HL-60 (cell line): ENCODE measurements around the gene ZNF280B.

ENCODE experiments used
- DNase-seq, 2 experiments: peaks; one replicate each; pipeline ENCODE4 v3.0.0-alpha.2; 2010 to 2020; ENCODE audit warnings: low read depth in 1 of 2, low spot score in 1 of 2
- H3K27ac ChIP-seq: fragments of 250-450 bp; sonication (Bioruptor Pico); replicated peaks from 2 replicates; pipeline ENCODE4 v1.5.1; 2020; ENCODE audit warnings: mild to moderate bottlenecking, moderate library complexity
- H3K27me3 ChIP-seq: fragments of 250-450 bp; sonication (Bioruptor Pico); 2 replicates; pipeline ENCODE4 v1.5.1; 2021; ENCODE audit warnings: mild to moderate bottlenecking, moderate library complexity; ENCODE audit not compliant: insufficient read depth, poor library complexity, severe bottlenecking
- H3K4me3 ChIP-seq: replicated peaks from 2 replicates; pipeline ENCODE4 v1.5.1; 2011; ENCODE audit warnings: mild to moderate bottlenecking, control low read depth, low read length; ENCODE audit not compliant: insufficient read depth
- CTCF ChIP-seq: IDR thresholded peaks from one replicate; pipeline ENCODE4 v1.5.1; 2011; ENCODE audit warnings: low read length, control low read depth, inconsistent platforms; ENCODE audit not compliant: insufficient read depth
- GABPA ChIP-seq: IDR thresholded peaks from 2 replicates; pipeline ENCODE4 v1.6.1; 2012; ENCODE audit warnings: low read depth
- POLR2AphosphoS5 ChIP-seq: IDR thresholded peaks from 2 replicates; pipeline ENCODE4 v1.6.1; 2012; ENCODE audit warnings: low read depth
- REST ChIP-seq: IDR thresholded peaks from 2 replicates; pipeline ENCODE4 v1.6.1; 2012; ENCODE audit warnings: low read depth; ENCODE audit not compliant: insufficient replicate concordance
- SPI1 ChIP-seq: IDR thresholded peaks from 2 replicates; pipeline ENCODE4 v1.6.1; 2012; ENCODE audit warnings: low read depth, mild to moderate bottlenecking, borderline replicate concordance

ZNF280B gene

GRCh38 chr22:22440188-22440587 lies 68.4 kb downstream of the ZNF280B start:
- DNase-seq, result no peak
- Histone ChIP-seq H3K27me3 (no peaks in the 10 kb centered on the region), H3K4me3 (no peak overlapping the region), H3K27ac (no peak overlapping the region)
- TF ChIP-seq REST (no peak), POLR2AphosphoS5 (no peak), CTCF (no peak), SPI1 (no peak), GABPA (no peak)
